Bronchial smooth muscle cell (primary cell): ENCODE results near the gene NGF. TPM values are rescaled to one million over a fixed set of nuclear protein-coding genes. Genes with fewer than 3 reads are reported as not detected.

ENCODE experiments used
- total RNA-seq: library from RNA; depleted of rRNA; stranded (reverse); fragments of >200 nt; gene quantifications from 2 replicates; pipeline ENCODE4 v1.2.1, GENCODE V29; 2014

Gene NGF
- total RNA-seq: 2.2 and 3.4 TPM in 2 replicates

GRCh38 chr1:115337633-115338456, at the start of gene NGF:
Gene NGF, minus strand, starts transcription at chr1:115338249. Its CDS starts 51,454 bp downstream, at chr1:115286795.

Other genes starting within 250 kb of the NGF start
- not detected in 2 replicates for gene TSPAN2, start 248.7 kb downstream of the NGF start, total RNA-seq